ENCODE data around the gene ARHGAP1.

DNA sequence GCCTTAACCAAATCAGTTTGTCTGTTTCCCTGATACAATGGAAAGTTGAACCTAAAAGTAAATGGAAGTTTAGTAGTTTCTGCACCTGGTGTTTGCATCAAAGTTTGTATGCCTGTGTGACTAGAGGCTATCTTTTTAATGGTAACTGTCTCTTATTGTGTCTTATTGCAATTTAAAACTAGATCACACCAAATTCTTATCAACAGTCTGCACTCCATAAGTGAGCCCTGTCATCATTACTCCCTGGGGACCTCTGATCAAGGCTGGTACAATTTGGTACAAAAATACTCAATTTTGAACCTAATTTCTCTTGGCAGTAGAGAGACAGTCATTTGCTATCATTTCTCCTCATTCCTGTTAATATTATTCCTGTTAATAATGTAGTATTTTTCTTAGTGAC lies 38.1 kb downstream of the ARHGAP1 start:
- TF ChIP-seq, protein P1, sequence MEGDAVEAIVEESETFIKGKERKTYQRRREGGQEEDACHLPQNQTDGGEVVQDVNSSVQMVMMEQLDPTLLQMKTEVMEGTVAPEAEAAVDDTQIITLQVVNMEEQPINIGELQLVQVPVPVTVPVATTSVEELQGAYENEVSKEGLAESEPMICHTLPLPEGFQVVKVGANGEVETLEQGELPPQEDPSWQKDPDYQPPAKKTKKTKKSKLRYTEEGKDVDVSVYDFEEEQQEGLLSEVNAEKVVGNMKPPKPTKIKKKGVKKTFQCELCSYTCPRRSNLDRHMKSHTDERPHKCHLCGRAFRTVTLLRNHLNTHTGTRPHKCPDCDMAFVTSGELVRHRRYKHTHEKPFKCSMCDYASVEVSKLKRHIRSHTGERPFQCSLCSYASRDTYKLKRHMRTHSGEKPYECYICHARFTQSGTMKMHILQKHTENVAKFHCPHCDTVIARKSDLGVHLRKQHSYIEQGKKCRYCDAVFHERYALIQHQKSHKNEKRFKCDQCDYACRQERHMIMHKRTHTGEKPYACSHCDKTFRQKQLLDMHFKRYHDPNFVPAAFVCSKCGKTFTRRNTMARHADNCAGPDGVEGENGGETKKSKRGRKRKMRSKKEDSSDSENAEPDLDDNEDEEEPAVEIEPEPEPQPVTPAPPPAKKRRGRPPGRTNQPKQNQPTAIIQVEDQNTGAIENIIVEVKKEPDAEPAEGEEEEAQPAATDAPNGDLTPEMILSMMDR (IDR thresholded peaks at IDR 0.05) = no peak
- no peak for TF ChIP-seq ZFX (IDR thresholded peaks at IDR 0.05; ENCODE audit: borderline replicate concordance)
